SK-N-SH treated with all-trans-retinoic acid at 6 μM for 48 hours (cell line): ENCODE measurements around the gene TBCEL.

Source experiments
- ATAC-seq: fragments of 200-7000 bp; cut with Tn5 transposase; 3 replicates; pipeline ENCODE4 v1.9.1; 2020; ENCODE audit warnings: mild to moderate bottlenecking, moderate library complexity
- ARNTL ChIP-seq: fragments of 450-650 bp; formaldehyde crosslinking; IDR thresholded peaks from 2 replicates; pipeline ENCODE4 v1.5.0; 2020; ENCODE audit warnings: low read depth, mild to moderate bottlenecking, moderate library complexity, borderline replicate concordance
- BACH2 ChIP-seq: fragments of 250-450 bp; sonication (Bioruptor Pico); IDR thresholded peaks from 2 replicates; pipeline ENCODE4 v1.9.0; 2021; ENCODE audit warnings: mild to moderate bottlenecking, borderline replicate concordance
- CSDC2 ChIP-seq: fragments of 250-450 bp; sonication (Bioruptor Pico); IDR thresholded peaks from 2 replicates; pipeline ENCODE4 v1.5.0; 2020; ENCODE audit warnings: mild to moderate bottlenecking, moderate library complexity
- CSRNP3 ChIP-seq: fragments of 250-450 bp; sonication (Bioruptor Pico); IDR thresholded peaks from 2 replicates; pipeline ENCODE4 v1.5.1; 2021; ENCODE audit warnings: mild to moderate bottlenecking, moderate library complexity
- ESRRG ChIP-seq: fragments of 250-450 bp; sonication (Bioruptor Pico); IDR thresholded peaks from 2 replicates; pipeline ENCODE4 v1.6.1; 2021; ENCODE audit warnings: mild to moderate bottlenecking
- ISL1 ChIP-seq: fragments of 250-450 bp; sonication (Bioruptor Pico); IDR thresholded peaks from 2 replicates; pipeline ENCODE4 v2.1.2; 2022; ENCODE audit warnings: mild to moderate bottlenecking, moderate library complexity
- OSR1 ChIP-seq: fragments of 250-450 bp; sonication (Bioruptor Pico); IDR thresholded peaks from 2 replicates; pipeline ENCODE4 v1.8.0; 2022; ENCODE audit warnings: moderate library complexity, mild to moderate bottlenecking, inconsistent platforms
- POU6F1 ChIP-seq: fragments of 250-450 bp; sonication (Bioruptor Pico); IDR thresholded peaks from 2 replicates; pipeline ENCODE4 v1.8.0; 2021; ENCODE audit warnings: low read depth, mild to moderate bottlenecking, moderate library complexity, borderline replicate concordance
- PPARA ChIP-seq: fragments of 250-450 bp; sonication (Bioruptor Pico); IDR thresholded peaks from 2 replicates; pipeline ENCODE4 v1.5.0; 2020; ENCODE audit warnings: mild to moderate bottlenecking, borderline replicate concordance
- RARB ChIP-seq: fragments of 250-450 bp; sonication (Bioruptor Pico); IDR thresholded peaks from 2 replicates; pipeline ENCODE4 v1.8.0; 2021; ENCODE audit warnings: mild to moderate bottlenecking, moderate library complexity
- SNAI2 ChIP-seq: fragments of 250-450 bp; sonication (Bioruptor Pico); IDR thresholded peaks from 2 replicates; pipeline ENCODE4 v1.5.0; 2020; ENCODE audit warnings: mild to moderate bottlenecking, moderate library complexity
- TCF4 ChIP-seq: fragments of 250-450 bp; sonication (Bioruptor Pico); IDR thresholded peaks from 2 replicates; pipeline ENCODE4 v1.8.0; 2021; ENCODE audit warnings: mild to moderate bottlenecking, moderate library complexity, borderline replicate concordance
- TOX ChIP-seq: fragments of 250-450 bp; sonication (Bioruptor Pico); IDR thresholded peaks from 2 replicates; pipeline ENCODE4 v1.8.0; 2021; ENCODE audit warnings: mild to moderate bottlenecking, moderate library complexity, borderline replicate concordance
- ZC3H10 ChIP-seq: fragments of 250-450 bp; sonication (Bioruptor Pico); IDR thresholded peaks from 2 replicates; pipeline ENCODE4 v1.5.1; 2021; ENCODE audit warnings: mild to moderate bottlenecking, moderate library complexity
- ZFP3 ChIP-seq: fragments of 250-450 bp; sonication (Bioruptor Pico); IDR thresholded peaks from 2 replicates; pipeline ENCODE4 v1.5.0; 2020; ENCODE audit warnings: mild to moderate bottlenecking, moderate library complexity
- ZFP30 ChIP-seq: fragments of 450-650 bp; formaldehyde crosslinking; IDR thresholded peaks from 2 replicates; pipeline ENCODE4 v1.5.0; 2022; ENCODE audit warnings: mild to moderate bottlenecking, moderate library complexity
- ZNF565 ChIP-seq: fragments of 450-650 bp; formaldehyde crosslinking; conservative IDR thresholded peaks from 2 replicates; pipeline ENCODE4 v1.5.0; 2020; ENCODE audit warnings: low read depth, mild to moderate bottlenecking, moderate library complexity
- ZNF8 ChIP-seq: fragments of 450-650 bp; formaldehyde crosslinking; IDR thresholded peaks from 2 replicates; pipeline ENCODE4 v1.5.0; 2020; ENCODE audit warnings: mild to moderate bottlenecking, moderate library complexity
- TF ChIP-seq, protein P1 (sequence below): fragments of 250-450 bp; sonication (Bioruptor Pico); IDR thresholded peaks from 2 replicates; pipeline ENCODE4 v1.5.1; 2020; ENCODE audit warnings: low read depth, mild to moderate bottlenecking, moderate library complexity
- TF ChIP-seq, protein P2 (sequence below): fragments of 250-450 bp; sonication (Bioruptor Pico); IDR thresholded peaks from 2 replicates; pipeline ENCODE4 v1.5.0; 2020; ENCODE audit warnings: mild to moderate bottlenecking, moderate library complexity

The TBCEL gene

DNA sequence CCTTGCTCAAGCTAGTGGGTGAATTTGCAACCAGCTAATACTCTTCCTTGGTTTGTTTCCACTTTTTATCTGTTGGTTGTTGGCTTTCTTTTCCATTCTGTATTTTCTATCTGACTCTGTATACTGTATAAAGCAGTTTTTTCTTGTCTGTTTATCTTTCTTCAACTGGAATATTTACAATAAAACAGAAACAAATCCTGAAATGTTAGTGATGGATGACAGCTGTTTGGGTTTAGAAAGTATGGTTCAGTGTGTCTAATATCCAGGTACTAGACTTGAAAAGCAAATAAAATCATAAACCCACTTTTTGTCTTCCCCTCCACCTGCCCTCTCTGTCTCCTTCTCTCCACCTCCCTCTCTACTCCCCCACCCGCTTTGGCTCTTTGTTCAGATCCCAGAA, 35.3 kb upstream of the TBCEL start:
- ATAC-seq, result no peak
- TF ChIP-seq ARNTL (CRISPR knock-in tag), result no peak
- TF ChIP-seq, protein P1, sequence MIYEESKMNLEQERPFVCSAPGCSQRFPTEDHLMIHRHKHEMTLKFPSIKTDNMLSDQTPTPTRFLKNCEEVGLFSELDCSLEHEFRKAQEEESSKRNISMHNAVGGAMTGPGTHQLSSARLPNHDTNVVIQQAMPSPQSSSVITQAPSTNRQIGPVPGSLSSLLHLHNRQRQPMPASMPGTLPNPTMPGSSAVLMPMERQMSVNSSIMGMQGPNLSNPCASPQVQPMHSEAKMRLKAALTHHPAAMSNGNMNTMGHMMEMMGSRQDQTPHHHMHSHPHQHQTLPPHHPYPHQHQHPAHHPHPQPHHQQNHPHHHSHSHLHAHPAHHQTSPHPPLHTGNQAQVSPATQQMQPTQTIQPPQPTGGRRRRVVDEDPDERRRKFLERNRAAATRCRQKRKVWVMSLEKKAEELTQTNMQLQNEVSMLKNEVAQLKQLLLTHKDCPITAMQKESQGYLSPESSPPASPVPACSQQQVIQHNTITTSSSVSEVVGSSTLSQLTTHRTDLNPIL (CRISPR knock-in tag), result no peak
- TF ChIP-seq, protein P2, sequence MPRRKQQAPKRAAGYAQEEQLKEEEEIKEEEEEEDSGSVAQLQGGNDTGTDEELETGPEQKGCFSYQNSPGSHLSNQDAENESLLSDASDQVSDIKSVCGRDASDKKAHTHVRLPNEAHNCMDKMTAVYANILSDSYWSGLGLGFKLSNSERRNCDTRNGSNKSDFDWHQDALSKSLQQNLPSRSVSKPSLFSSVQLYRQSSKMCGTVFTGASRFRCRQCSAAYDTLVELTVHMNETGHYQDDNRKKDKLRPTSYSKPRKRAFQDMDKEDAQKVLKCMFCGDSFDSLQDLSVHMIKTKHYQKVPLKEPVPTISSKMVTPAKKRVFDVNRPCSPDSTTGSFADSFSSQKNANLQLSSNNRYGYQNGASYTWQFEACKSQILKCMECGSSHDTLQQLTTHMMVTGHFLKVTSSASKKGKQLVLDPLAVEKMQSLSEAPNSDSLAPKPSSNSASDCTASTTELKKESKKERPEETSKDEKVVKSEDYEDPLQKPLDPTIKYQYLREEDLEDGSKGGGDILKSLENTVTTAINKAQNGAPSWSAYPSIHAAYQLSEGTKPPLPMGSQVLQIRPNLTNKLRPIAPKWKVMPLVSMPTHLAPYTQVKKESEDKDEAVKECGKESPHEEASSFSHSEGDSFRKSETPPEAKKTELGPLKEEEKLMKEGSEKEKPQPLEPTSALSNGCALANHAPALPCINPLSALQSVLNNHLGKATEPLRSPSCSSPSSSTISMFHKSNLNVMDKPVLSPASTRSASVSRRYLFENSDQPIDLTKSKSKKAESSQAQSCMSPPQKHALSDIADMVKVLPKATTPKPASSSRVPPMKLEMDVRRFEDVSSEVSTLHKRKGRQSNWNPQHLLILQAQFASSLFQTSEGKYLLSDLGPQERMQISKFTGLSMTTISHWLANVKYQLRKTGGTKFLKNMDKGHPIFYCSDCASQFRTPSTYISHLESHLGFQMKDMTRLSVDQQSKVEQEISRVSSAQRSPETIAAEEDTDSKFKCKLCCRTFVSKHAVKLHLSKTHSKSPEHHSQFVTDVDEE, result no peak
- TF ChIP-seq CSDC2, result no peak
- TF ChIP-seq TCF4 (CRISPR knock-in tag), result no peak
- no peak for TF ChIP-seq ESRRG (CRISPR knock-in tag)
- TF ChIP-seq ZC3H10 (CRISPR knock-in tag), result no peak
- TF ChIP-seq SNAI2 (CRISPR knock-in tag), result no peak

GRCh38 chr11:120991830-120992686, 31.8 kb upstream of the TBCEL start:
- ATAC-seq, result no peak
- TF ChIP-seq ZNF8 (CRISPR knock-in tag) (no peak), TOX (CRISPR knock-in tag) (no peak), CSDC2 (no peak), BACH2 (no peak)

DNA sequence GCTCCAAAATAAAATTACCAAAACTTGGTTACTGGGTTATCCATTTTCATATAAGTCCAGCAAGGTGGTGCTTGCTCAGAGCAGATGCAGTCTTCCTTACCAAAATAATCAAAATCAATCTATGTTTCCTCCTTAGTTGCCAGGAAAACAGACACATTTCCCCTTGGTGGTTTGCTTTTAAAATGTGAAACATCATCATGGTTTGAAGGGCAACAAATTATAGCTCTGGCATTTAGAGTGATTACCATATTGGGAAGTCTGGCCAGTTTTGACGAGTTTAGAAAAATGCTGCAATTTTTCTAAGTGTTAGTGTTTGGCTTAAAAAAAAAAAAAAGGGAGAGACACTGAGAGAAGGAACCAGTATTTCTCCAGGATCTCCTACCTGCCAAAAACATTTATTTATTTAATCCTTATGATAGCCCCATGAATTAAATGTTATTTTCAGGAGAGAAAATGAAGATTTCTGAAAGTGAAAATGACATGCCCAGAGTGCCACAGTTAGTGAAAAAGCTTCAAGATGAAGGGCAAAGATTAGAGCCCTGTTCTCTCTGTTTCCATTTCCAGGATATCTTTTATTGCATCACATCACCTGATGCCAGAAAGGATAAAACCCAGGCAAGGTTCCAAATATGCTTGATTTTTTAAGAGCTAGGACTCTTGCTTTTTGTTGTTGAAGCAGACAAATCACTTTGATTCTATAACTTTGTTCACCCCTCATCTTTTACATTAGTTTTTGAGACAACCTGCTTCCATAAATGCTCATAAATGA, 29.6 kb upstream of the TBCEL start:
- TF ChIP-seq ZFP3 (CRISPR knock-in tag), result no peak
- TF ChIP-seq ARNTL (CRISPR knock-in tag), result no peak
- no peak for TF ChIP-seq OSR1 (CRISPR knock-in tag)
- no peak for TF ChIP-seq TOX (CRISPR knock-in tag)
- TF ChIP-seq ESRRG (CRISPR knock-in tag), result no peak
- TF ChIP-seq BACH2, result no peak
- TF ChIP-seq ZC3H10 (CRISPR knock-in tag), result no peak
- no peak for TF ChIP-seq ZFP30
- TF ChIP-seq CSRNP3 (CRISPR knock-in tag), result no peak
- no peak for TF ChIP-seq ISL1 (CRISPR knock-in tag)
- TF ChIP-seq, protein P1 (CRISPR knock-in tag), result no peak
- TF ChIP-seq, protein P2, result no peak
- no peak for TF ChIP-seq POU6F1
- TF ChIP-seq PPARA (CRISPR knock-in tag), result no peak
- no peak for TF ChIP-seq ZNF565 (CRISPR knock-in tag)
- TF ChIP-seq RARB, result no peak
- no peak for ATAC-seq
